SK-N-SH (cell line): ENCODE data around the gene NHS. TPM values are rescaled to one million over a fixed set of nuclear protein-coding genes. Genes with fewer than 3 reads are reported as not detected.

Source experiments
- CTCF ChIA-PET: fragments of 300-600, 350-600 bp; formaldehyde crosslinking; extraction: SDS; loops from one replicate; lab custom pipeline; 2021; lab: Yijun Ruan, JAX
- POLR2A ChIA-PET: fragments of 350-600 bp; sonication (Branson Sonifier 250); formaldehyde crosslinking; extraction: SDS; loops from one replicate; lab custom pipeline; 2020; ENCODE audit warnings: antibody characterized with exemption, inconsistent platforms; lab: Yijun Ruan, JAX
- DNase-seq: peaks from one replicate; pipeline ENCODE4 v3.0.0; 2012
- H2AFZ ChIP-seq: fragments of 200-600 bp; sonication (generic); 2 replicates; pipeline ENCODE4 v1.8.1; 2016; ENCODE audit warnings: antibody characterized with exemption, mild to moderate bottlenecking, low read depth
- H3F3A ChIP-seq: fragments of 200-600 bp; sonication (generic); replicated peaks from 2 replicates; pipeline ENCODE3; 2016; ENCODE audit warnings: antibody characterized with exemption, mild to moderate bottlenecking; ENCODE audit not compliant: insufficient read depth
- H3K27ac ChIP-seq, 2 experiments: fragments of 200-500 bp in 1 of 2; fragments of 200-600 bp in 1 of 2; sonication (Bioruptor generic) in 1 of 2; sonication (generic), shearing (Covaris generic) in 1 of 2; 2 replicates each; pipeline versions ENCODE4 v1.5.1 to v1.6.1; 2014 to 2016; ENCODE audit warnings: low read depth in 2 of 2, inconsistent platforms in 1 of 2, low read length in 1 of 2, mild to moderate bottlenecking in 1 of 2, mixed read lengths in 1 of 2
- H3K27me3 ChIP-seq: fragments of 200-600 bp; sonication (generic), shearing (Covaris generic); 2 replicates; pipeline ENCODE4 v1.6.1; 2016; ENCODE audit warnings: mixed run types; ENCODE audit not compliant: insufficient read depth
- H3K36me3 ChIP-seq, 2 experiments: fragments of 200-500 bp in 1 of 2; fragments of 200-600 bp in 1 of 2; sonication (Bioruptor generic) in 1 of 2; sonication (generic) in 1 of 2; replicated peaks in 1 of 2; 2 replicates each; pipeline versions ENCODE3 to v1.5.1; 2014 to 2016; ENCODE audit warnings: low read length in 1 of 2, mild to moderate bottlenecking in 1 of 2; ENCODE audit not compliant: insufficient read depth in 2 of 2, control insufficient read depth in 1 of 2
- H3K4me1 ChIP-seq, 2 experiments: fragments of 200-500 bp in 1 of 2; fragments of 200-600 bp in 1 of 2; sonication (Bioruptor generic) in 1 of 2; sonication (generic), shearing (Covaris generic) in 1 of 2; 2 replicates each; pipeline versions ENCODE4 v1.5.1 to v1.6.1; 2014 to 2016; ENCODE audit warnings: low read depth in 1 of 2, low read length in 1 of 2, mixed run types in 1 of 2; ENCODE audit not compliant: insufficient read depth in 2 of 2, control insufficient read depth in 1 of 2
- H3K4me2 ChIP-seq: fragments of 200-600 bp; sonication (generic), shearing (Covaris generic); 2 replicates; pipeline ENCODE4 v1.6.1; 2017; ENCODE audit warnings: mixed run types
- H3K4me3 ChIP-seq, 2 experiments: fragments of 200-500 bp in 1 of 2; fragments of 200-600 bp in 1 of 2; sonication (Bioruptor generic) in 1 of 2; sonication (generic), shearing (Covaris generic) in 1 of 2; 2 replicates each; pipeline versions ENCODE4 v1.5.1 to v1.8.1; 2014 to 2016; ENCODE audit warnings: low read depth in 2 of 2, inconsistent platforms in 1 of 2, low read length in 1 of 2, mild to moderate bottlenecking in 1 of 2, mixed read lengths in 1 of 2, moderate library complexity in 1 of 2
- H3K79me2 ChIP-seq: fragments of 200-600 bp; sonication (generic); 2 replicates; pipeline ENCODE4 v1.8.1; 2017; ENCODE audit warnings: mild to moderate bottlenecking; ENCODE audit not compliant: insufficient read depth
- H3K9ac ChIP-seq: fragments of 200-600 bp; sonication (generic); 2 replicates; pipeline ENCODE4 v1.6.1; 2017; ENCODE audit warnings: mixed run types
- H3K9me2 ChIP-seq: fragments of 200-600 bp; sonication (generic); 2 replicates; pipeline ENCODE4 v1.6.1; 2017; ENCODE audit warnings: mixed run types
- H3K9me3 ChIP-seq: fragments of 200-600 bp; sonication (generic); 2 replicates; pipeline ENCODE4 v1.6.1; 2017; ENCODE audit warnings: mixed run types, mild to moderate bottlenecking, moderate library complexity
- H4K20me1 ChIP-seq: fragments of 200-600 bp; sonication (generic); 2 replicates; pipeline ENCODE4 v1.6.1; 2017; ENCODE audit warnings: mild to moderate bottlenecking, mixed run types; ENCODE audit not compliant: insufficient read depth
- ELF1 ChIP-seq: IDR thresholded peaks from 2 replicates; pipeline ENCODE4 v1.4.0; 2012
- FOXM1 ChIP-seq: IDR thresholded peaks from 2 replicates; pipeline ENCODE4 v1.4.0; 2012; ENCODE audit warnings: low read depth, mild to moderate bottlenecking
- IRF3 ChIP-seq: fragments of 150-350 bp; IDR thresholded peaks from 2 replicates; pipeline ENCODE4 v1.6.1; 2016; ENCODE audit warnings: mild to moderate bottlenecking, low read depth, low read length
- MEF2A ChIP-seq: IDR thresholded peaks from 2 replicates; pipeline ENCODE4 v1.4.0; 2012; ENCODE audit warnings: low read depth, borderline replicate concordance
- NFIC ChIP-seq: IDR thresholded peaks from 2 replicates; pipeline ENCODE4 v1.4.0; 2012; ENCODE audit warnings: borderline replicate concordance
- PBX3 ChIP-seq: IDR thresholded peaks from 2 replicates; pipeline ENCODE4; 2012
- REST ChIP-seq: IDR thresholded peaks from 2 replicates; pipeline ENCODE4 v1.6.1; 2012; ENCODE audit warnings: mild to moderate bottlenecking, low read depth, low read length, moderate library complexity
- TCF12 ChIP-seq: IDR thresholded peaks from 2 replicates; pipeline ENCODE4 v1.4.0; 2012
- TEAD4 ChIP-seq: IDR thresholded peaks from 2 replicates; pipeline ENCODE4 v1.4.0; 2012; ENCODE audit warnings: mild to moderate bottlenecking, borderline replicate concordance; ENCODE audit not compliant: insufficient read depth
- WGBS: methylation state at CpG from one replicate; pipeline ENCODE4 v1.1.6; 2017; ENCODE audit warnings: low lambda C conversion rate; 5-methylcytosine and 5-hydroxymethylcytosine counted together
- polyA plus RNA-seq, 3 experiments: library from polyadenylated mRNA; depleted of rRNA; stranded (reverse); fragments of >200 nt; gene quantifications; 2 replicates each; pipeline ENCODE4 v1.2.3, GENCODE V29; 2012
- TF ChIP-seq, protein P1 (sequence below): IDR thresholded peaks from 2 replicates; pipeline ENCODE4 v1.4.0; 2012; ENCODE audit warnings: low read depth
- TF ChIP-seq, protein P2 (sequence below): fragments of 150-350 bp; IDR thresholded peaks from 2 replicates; pipeline ENCODE4 v1.6.1; 2017; ENCODE audit warnings: antibody characterized with exemption, low read length, low read depth, borderline replicate concordance

NHS gene
- polyA plus RNA-seq, 1 of the 3 experiments (the other 2 are of a cell fraction): 1.0 TPM

DNA sequence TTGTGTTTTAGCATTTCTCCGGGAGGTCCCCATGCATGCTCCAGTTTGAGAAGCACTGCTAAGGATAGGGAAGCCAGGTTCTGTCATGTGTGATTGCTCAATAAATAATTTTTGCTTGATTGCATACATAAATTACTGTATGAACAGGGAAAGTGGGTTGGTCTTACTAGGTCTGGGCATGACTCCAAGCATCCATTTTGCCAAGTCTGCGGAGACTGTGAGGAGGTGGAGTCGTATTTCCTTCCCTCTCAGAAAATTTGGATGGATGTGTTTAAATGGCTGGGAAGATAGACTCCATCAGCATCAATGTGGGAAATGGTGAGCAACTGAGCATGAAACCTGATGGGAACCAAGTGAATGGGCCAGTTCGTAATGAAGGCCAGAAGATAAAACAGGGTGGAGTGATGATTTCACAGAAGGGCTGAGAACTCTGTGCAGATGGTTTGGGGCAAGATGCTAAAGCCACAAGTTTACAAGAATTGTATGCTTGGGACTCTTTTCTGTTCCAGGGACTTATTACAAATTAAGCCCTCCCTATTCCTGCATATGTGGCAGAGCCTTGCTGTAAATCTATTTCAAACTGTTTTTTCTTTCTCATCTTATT, 84.1 kb downstream of the NHS start:
- Histone ChIP-seq H4K20me1 (no peaks in the 10 kb centered on the region), H3K9me2 (no peaks in the 10 kb centered on the region), H3K36me3 (no peaks in the 10 kb centered on the region), H2AFZ (no peak overlapping the region), H3F3A (no peaks in the 10 kb centered on the region), H3K9me3 (no peaks in the 10 kb centered on the region), H3K79me2 (no peaks in the 10 kb centered on the region), H3K27ac (peak overlapping the region in 1 of 2 experiments; percentile 47; a peak in 1 of 4 replicates), H3K4me1 (peaks cover 3 to 8% of the 10 kb centered on the region in 2 experiments; a peak in 2 of 4 replicates), H3K4me2 (peak overlapping the region; percentile 8; the same call in 1 of the 2 replicates), H3K9ac (no peak overlapping the region), H3K27me3 (no peaks in the 10 kb centered on the region), H3K4me3 (no peak overlapping the region; a peak in 1 of 4 replicates)
- WGBS: 29% methylated on average over 4 of the region's 4 CpGs
- ChIA-PET POLR2A (no interaction called here), CTCF (no interaction called here)
- DNase-seq: no peak
- peak; percentile 63 for TF ChIP-seq PBX3
- TF ChIP-seq, protein P1, sequence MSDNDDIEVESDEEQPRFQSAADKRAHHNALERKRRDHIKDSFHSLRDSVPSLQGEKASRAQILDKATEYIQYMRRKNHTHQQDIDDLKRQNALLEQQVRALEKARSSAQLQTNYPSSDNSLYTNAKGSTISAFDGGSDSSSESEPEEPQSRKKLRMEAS: no peak
- TF ChIP-seq MEF2A: no peak
- no peak for TF ChIP-seq ELF1
- TF ChIP-seq TCF12: no peak
- TF ChIP-seq NFIC: peak; percentile 47; the same call in 1 of the 2 replicates
- TF ChIP-seq IRF3: no peak
- TF ChIP-seq, protein P2, sequence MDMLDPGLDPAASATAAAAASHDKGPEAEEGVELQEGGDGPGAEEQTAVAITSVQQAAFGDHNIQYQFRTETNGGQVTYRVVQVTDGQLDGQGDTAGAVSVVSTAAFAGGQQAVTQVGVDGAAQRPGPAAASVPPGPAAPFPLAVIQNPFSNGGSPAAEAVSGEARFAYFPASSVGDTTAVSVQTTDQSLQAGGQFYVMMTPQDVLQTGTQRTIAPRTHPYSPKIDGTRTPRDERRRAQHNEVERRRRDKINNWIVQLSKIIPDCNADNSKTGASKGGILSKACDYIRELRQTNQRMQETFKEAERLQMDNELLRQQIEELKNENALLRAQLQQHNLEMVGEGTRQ: no peak
- no peak for TF ChIP-seq REST
- no peak for TF ChIP-seq FOXM1
- no peak for TF ChIP-seq TEAD4
